ENCODE data around the gene ADAMTS4.

- TF ChIP-seq CEBPB (IDR thresholded peaks at IDR 0.05; ENCODE audit: low read depth, low read length) (no peak), CTCF (conservative IDR thresholded peaks at IDR 0.05; ENCODE audit: low read depth, low read length) (no peak)
These were observed 36.0 kb downstream of the ADAMTS4 start for GRCh38 chr1:161162806-161163205.

Data from IMR-90 (cell line).